CD4-positive, alpha-beta T cell treated with Interleukin-10 for 1 hour (primary cell): ENCODE results near the gene CCDC190.
A peak's percentile ranks its signal among the peaks of the same experiment; 100 is the strongest.
"Not testable (repeated sequence)": the region's sequence is repeated elsewhere in the genome, so short reads cannot be mapped to it uniquely, and the experiment has no call there.

Source experiments
- DNase-seq: peaks from one replicate; pipeline ENCODE4 v3.0.0-alpha.2; 2020

The CCDC190 gene

DNA sequence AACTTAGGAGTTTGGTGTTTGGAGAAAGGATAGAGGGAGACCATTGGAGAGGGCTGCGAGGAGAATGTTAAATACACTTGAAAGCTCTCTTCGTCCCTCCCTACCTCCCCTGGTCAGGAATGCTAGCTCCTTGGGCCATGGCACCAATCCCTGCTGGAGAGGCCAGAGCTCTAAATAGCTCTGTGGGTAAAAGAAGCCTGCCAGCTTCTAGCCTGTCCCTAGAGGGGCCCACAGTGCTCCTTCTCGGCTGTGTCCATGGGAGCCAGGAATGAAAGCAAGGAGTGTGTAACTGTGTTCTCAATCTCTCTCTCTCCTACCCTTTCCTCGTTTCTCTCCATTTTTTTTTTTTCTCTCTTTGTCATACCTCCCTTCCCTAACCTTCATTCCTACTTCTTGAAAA, at the start of gene CCDC190:
CCDC190 (minus strand) TSS at position 75 of the 400 bp plus-strand sequence. CDS start 1,529 bp downstream, outside the sequence.
- no peak for DNase-seq

DNA sequence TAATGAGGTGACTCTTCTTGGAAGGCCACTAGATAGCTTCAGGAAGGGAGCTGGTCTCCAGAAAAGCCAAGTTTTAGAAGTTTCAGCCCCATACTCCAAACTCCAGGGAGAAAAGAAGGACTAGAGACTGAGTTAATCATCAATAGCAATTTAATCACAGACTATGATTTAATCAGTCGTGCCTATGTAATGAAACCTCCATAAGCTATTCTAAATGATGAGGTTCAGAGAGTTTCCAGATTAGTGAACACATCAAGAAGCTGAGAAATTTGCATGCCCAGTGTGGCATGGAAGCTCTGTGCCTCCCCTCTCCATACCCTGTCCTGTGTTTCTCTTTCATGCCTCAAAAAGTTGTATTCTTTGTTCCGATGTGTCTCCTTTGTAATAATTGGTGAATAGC, 49.2 kb upstream of the CCDC190 start:
- DNase-seq: no peak

- no peak for DNase-seq
Measured at GRCh38 chr1:162908780-162909179, 47.8 kb upstream of the CCDC190 start.

- DNase-seq: no peak
Measured at GRCh38 chr1:162908236-162908635, 47.3 kb upstream of the CCDC190 start.

DNA sequence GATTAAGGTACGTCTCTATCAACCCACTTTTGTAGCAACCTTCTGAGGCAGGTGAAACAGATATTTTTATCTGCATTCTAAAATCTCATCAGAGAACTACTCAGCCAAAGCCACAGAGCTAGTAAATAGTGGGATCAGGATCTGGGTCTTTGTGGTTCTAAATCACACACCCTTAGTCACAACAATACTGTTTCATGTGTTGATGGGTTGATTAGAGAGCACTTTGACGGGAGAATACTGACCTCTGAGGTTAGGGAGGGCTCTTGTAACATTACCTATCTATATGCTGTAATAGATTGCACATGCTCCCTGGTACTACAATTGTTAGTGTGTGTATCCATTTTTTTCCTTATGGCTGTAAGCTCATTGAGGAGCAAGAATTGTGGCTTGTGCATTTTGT, 45.5 kb upstream of the CCDC190 start:
- DNase-seq: no peak

DNA sequence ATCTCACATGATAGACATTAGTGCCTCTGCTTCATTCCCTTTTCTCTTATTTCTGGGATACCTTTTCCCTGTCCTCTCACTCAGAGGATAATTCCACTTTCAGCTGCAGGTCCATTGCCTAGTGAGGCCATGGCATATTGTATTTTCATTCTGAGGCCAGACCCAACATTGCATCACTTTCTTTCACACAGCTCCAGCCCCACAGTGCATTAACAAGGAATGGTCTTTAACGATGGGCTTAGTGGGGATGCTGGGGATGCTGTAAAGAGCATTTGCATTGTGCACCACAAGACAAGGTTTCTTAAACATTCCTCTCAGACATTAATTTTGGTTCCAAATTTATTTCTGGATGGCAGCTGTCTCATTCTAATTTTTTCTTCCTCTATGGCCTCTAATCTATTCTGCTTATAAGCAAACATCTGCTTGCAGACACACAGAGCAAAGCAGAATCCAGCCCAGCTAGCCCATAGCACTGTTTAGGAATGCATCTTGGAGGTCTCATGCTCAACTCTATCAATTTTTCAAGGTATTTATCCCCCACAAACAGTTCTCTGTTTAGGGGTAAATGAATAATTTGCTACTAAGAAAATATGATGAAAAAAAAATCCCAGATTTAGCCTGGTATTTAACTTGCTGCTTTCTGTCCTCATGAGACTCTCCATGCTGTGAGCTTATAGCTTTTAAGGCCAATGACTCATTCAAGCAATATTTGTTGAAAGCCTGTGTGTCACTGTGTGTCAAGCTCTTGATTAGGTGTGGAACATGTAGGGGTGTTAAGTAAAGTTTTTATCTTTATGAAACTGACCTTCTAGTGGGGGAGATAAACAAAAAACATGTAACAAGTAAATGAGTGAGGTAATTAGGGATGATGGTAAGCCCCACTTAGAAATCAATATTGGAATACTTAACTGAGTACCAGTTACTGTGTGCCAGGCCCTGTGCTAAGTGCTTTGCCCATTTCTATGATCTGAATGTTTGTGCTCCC, 44.5 kb upstream of the CCDC190 start:
- DNase-seq: no peak

- no peak for DNase-seq
Measured at GRCh38 chr1:162904579-162904978, 43.6 kb upstream of the CCDC190 start.

DNA sequence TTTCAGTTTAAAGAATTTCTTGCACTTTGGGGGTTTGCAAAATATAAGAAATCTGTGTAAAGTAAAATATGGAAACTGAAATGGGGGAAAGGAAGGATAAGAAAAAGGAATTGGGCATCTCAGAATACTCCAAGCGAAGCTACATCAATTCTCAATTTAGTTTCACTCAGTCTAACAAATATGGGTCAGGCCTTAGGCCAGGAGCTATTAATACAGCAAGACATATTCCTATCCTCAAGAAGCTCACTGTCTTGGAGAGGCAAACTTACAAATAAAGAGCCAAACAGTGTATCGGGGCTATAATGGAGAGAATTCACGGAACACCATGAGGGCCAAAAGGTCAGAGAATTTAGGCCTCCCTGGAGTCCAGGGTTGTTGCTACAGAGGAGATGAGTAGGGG, 43.0 kb upstream of the CCDC190 start:
- DNase-seq: no peak

DNA sequence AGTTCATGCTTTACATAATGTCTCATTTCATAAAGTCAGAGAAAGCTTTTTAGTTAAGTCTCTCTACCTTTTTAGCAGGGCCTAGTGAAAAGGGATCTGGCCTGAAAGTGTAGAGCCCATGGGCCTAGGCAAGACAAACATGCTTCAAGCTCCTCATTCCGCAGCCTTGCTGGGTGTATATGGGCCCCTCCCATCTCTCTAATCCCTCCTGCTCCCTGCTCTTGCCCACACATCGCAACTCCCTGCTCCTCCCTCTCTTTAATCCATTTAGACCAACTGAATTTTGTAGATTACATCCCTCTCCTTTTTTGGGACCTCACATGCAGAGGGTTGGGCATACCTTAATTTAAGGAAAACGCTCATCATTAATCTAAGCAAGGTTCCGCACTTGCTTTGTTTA, 42.3 kb upstream of the CCDC190 start:
- DNase-seq: no peak

- no peak for DNase-seq
Measured at GRCh38 chr1:162902416-162902815, 41.4 kb upstream of the CCDC190 start.

GRCh38 chr1:162901243-162901642, 40.3 kb upstream of the CCDC190 start:
- no peak for DNase-seq

GRCh38 chr1:162899422-162900146, 38.6 kb upstream of the CCDC190 start:
- DNase-seq: no peak

DNA sequence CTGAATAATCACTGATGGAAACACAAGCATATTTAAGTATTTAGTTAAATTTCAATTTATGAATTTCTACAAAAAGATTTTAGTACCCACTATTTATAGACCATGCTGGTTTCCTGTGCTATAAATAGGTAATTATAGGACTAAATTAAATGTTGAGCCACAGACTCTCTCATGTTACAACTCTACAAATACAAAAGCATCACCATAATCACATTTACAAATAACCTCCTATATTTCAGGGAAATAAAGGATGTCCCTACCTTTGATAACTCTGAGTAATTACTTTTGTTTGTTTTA, 32.6 kb upstream of the CCDC190 start:
- no peak for DNase-seq

- DNase-seq: no peak
Measured at GRCh38 chr1:162892906-162893611, 32.1 kb upstream of the CCDC190 start.

- DNase-seq: no peak
Measured at GRCh38 chr1:162889989-162890388, 29.0 kb upstream of the CCDC190 start.

DNA sequence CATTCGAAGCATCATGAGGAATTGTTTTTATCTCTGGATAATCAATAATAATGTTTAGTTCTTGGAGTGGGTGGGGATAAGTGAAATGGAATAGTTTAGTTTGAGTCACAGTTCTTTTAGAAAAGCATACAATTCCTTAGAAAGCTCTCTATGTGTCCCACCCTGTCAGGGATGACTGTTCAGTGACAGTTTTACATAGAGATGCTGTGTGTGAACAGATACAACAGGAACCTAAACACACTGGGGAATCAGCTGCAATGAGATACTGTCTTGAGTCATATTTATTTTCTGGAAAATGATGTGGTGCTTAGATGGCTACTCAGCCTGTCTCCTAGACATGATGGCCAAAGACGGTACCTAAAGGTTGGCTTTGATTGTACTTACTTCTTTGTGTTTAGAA, 25.7 kb upstream of the CCDC190 start:
- DNase-seq: no peak

DNA sequence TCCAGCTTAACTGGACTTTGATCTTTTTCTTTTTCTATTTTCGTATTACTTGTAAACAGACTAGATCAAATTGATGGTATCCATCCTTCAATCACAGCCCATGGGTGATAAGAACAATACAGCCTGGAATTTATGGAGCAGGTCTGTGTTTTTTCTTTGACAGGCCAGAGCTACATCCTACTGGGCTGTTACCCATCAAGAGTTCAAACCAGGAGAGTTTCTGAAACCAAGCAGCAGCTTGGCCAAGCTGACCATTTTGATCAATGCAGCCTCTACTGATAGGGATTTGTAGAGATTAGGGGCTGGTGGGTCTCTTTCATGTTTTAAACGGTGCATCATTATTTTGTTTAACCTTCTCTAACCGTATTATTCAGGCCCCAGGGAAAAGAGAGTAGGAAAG, 24.3 kb upstream of the CCDC190 start:
- DNase-seq: no peak

DNA sequence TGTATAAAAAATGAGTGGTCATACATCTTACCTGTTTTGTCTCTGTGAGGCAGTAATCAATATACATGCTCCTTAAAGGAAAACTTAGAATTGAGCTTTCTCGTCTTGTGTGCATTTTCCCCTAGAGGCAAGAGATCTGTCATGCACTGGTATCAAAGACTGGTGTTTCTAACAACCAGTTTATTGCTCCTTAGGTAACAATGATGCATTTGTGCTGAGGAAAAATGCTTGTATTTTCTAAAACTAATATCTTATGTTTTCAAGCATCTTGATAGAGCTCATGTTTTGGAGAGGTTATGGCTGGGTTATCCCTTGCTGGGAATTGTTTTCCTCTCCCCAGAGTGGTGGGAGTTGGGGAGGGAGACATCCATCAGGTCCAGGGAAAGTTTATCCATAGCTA, 23.9 kb upstream of the CCDC190 start:
- no peak for DNase-seq

DNA sequence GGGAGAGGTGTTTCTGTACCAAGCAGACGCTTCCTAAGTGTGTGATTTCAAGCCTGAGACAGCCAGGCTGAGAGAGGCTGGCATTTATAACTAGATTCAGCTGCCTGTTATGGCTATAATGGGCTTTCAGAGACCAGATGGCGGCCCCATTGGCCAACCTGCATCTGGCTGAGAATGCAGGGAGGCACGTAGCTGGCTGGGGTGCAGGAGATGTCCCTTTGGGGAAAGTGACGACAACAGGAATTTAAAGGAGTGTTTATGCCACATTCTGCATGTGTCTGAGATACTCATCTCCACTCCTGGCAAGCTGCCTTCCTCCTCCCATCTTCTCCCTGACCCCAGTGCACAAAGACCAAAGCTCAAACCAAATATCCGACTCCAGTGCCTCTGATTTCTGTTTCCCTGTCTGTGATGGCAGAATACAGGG, 21.3 kb upstream of the CCDC190 start:
- DNase-seq: no peak

- no peak for DNase-seq
Measured at GRCh38 chr1:162881590-162881989, 20.6 kb upstream of the CCDC190 start.

- not testable (repeated sequence) for DNase-seq
Measured at GRCh38 chr1:162880617-162881016, 19.6 kb upstream of the CCDC190 start.

DNA sequence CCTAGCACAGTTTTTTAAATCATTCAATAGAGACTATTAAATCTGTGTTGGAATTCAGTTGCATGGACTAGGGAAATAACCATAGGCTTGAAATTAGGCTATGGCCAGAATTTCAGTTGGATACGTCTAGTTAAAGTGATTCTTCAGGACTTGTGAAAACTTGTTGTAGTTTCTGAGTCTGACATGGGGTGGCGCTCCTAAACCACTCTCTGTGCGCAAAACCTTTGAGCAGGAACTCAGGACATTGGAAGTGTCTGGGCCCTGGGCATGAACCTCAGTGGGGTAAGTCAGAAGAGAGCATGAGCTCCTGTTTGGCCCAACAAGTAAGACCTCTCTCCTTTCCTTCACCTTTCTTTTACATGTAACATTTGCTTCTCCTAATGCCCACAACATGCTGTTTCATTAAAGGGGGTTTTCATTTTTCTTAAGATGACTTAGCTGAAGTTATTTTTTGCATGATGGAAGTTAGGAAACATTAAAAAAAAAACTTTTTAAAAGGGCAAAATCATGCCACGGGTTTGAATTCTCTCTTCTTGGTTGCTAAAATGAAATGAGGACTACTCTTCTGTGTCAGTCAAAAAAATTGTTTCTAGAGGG, 17.1 kb upstream of the CCDC190 start:
- DNase-seq: peak; percentile 6

GRCh38 chr1:162877412-162877811, 16.4 kb upstream of the CCDC190 start:
- no peak for DNase-seq
